Stimulated activated CD8-positive, alpha-beta memory T cell treated with anti-CD3 and anti-CD28 coated beads, Interleukin-15, amount 100 ng/mL, for 4 hours (primary cell): ENCODE measurements around the gene BUD13.

Experiments used
- DNase-seq, 2 donors: peaks; one replicate each; pipeline ENCODE4 v3.0.0-alpha.2; 2020; ENCODE audit warnings: low read depth in 2 of 2

Gene BUD13

DNA sequence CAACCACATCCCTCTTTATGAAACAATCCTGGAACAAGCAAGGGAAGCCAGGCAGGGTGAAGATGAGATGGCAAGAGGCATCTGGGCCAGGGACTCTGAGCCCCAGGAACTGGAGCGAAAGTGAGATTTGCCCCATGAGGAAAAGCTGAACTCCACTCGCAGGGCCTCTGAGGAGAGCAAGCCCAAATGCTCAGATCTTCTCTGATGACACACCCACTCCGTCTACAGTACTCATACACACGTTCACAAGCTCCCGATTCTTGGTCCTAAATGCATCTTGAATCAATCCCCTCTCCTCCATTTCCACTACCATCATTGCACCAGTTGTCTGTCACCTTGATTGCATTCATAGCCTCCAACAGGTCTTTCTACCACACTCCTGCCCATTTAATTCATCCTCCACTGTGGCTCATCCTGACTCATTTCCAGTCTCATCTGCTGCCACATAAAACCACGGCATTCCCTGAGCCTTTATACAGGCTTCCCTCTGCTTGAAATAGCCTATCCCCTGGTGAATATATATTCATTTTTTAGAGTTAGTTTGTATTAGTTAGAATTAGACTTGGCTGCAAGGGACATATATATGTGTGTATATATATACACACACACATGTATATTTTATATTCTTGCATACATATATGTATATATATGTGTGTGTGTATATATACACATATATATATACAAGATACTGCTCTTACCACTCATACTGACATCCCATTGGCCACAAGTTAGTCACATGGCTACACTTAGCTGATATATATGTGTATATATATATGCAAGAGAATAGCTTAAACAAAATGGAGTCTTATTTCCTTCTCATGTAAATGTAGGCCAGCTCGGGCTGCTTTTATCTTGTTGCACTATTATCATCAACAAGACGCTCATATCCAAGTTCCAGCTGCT, 20.3 kb upstream of the BUD13 start:
- no peak for DNase-seq

DNA sequence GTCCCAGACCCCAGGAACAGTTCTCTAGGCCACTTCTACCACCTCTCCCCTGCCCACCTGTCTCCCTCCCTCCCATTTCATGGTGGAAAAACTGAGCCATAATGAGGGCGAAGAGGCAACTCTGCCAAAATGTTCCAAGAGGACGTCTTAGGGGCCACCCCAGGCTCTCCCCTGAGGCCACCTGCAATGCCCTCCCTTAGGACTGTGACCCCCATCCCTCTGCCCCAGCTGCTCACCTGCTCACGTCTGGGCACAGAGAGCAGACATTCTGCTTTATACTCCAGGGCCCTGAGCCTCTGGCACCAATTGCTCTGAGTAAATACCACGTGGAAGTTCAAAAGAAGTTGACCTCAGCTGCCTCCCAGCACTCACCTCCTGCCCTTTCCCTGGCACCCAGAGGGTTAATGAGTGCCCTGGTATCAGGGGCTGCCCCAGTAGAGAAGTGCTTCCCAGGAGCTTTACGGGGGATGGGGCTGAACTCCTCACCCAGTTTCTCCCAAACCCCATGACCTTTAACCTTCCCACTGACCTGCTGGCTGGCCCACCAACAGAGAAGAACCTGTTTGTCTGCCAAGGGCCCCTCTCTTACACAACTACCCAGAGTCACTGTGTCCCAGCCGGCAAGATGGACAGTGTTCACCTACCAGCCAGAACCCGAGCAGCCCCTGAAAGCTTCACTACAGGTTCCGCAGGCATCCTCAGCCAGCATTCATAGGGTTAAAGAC, 19.5 kb upstream of the BUD13 start:
- no peak for DNase-seq

DNA sequence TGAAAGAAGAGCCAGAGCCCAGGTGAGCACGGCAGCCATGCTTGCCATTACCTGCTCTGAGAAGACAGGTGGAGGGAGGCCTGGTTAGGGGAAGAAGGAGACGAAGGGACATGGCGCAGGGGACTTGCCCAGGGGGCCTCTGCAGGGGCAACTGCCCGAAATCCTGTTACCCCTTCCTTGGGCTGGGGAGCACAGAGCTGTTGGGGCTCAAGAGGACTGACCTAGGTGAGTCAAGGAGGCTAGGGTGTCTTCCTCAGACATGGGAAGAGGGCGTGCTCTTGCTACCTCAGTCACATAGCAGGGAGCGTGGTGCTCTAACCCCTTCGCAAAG, 19.0 kb upstream of the BUD13 start, which contains the start of gene APOA5:
APOA5 (minus strand) TSS at position 67 of the 331 bp plus-strand sequence; CDS start at position 48, 19 bp downstream.
- no peak for DNase-seq

DNA sequence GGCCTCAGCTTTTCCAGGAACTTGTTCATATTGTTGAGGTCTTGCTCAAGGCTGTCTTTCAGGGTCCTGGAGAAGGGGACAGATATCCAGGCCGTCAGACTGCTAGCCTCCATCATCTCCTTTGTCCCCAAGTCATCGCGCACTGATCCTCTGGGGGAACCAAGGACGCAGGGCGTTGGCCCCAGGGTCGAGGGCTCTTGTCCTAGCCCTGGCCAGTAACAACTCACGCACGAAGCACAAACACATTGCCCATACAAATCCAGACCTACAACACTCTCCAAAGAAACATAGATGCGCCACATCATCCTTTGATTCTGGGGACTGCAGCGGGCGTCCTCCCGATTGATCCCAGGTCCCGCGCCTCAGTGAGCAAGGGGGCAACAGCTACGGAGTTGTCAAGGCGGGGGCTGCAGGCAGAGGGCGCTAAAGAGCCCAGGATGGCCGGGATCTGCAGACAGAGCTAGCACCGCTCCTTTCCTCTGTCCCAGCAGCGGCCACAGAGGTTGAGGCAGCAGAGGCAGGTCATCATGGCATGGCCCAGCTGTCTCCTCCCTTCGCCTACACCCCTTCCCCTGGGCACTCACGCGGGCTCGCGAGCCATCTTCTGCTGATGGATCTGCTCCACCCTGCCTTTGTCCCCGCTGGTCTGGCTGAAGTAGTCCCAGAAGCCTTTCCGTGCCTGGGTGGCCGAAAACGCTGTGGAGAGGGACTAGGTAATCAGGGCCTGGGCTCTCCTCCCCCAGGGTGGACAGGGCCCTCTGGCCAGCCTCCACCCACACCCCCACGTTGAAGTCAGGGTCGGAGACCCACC, 18.4 kb upstream of the BUD13 start:
- peak; percentile 36 to 43 for DNase-seq

DNA sequence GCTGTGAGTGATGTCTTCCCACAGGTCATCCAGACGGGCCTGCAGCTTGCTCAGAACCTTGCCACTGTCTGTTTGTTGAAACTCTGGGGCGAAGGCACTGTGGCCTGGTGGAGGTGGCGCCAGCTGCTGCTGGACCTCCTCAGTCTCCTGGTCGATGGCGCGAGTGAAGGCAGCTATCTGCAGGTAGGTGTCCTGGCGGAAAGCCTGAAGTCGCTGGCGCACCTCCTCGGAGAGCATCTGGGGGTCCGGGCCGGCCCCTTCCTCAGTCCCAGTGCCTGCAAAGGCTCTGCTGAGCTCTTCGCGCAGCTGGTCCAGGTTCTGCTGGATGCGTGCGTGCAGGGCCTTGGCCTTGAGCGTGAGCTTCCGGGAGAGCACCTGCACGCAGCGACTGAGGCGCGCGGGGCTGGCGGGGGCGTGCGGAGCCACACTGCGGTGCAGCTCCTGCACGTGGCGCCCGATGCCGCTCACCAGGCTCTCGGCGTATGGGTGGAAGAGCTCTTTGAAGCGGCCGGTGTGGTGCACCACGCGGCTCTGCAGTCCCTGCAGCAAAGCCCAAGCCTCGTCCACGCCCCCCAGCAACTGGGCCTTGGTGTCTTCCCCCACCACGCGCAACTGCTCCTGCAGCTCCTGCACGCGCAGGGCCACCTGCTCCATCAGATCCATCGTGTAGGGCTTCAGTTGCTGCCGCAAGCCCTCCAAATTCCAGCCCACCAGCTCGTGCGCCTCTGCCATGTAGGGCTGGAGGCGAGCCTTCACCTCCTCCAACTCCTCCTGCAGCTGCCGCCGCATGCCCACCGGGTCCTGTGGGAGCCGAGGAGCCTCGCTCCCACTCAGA, 17.6 kb upstream of the BUD13 start:
- no peak for DNase-seq

DNA sequence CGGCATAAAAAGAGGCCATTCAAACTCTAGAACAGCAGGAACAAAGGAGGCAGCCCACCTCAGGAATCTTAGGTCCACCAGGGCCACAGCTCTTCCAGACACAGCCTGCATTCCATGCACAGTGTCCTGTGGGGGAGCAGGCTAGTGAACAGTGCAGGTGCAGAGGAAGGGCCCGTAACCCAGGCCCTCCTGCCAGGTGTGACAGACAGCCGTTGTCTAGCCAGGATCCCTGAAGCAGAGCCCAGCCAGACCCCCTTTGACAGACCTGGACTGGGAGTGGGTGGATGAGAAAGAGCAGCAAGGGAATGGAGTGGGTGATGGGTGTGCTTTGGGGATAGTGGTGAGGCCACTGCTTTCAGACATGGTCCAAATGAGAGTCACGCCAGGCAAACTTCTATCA, 16.2 kb upstream of the BUD13 start:
- DNase-seq, result no peak

DNA sequence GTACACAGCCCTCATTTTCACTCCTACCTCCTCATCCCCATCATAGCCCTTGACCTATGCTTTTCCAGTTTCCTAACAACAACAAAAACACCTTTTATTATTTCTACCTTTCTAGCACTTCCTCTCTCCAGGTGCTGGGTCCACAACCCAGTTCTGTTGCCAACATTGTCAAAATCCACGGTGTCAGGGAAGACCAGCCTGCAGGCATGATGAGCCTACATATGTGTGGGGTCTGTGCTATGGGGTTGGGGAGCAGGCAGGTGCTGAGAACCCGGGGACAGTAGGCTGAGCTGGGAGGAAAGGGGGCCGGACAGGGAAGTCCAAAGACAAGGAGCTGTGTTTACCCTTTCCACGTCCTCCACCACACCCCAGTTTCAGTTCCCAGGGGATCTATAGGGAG, 15.7 kb upstream of the BUD13 start:
- DNase-seq, result no peak

DNA sequence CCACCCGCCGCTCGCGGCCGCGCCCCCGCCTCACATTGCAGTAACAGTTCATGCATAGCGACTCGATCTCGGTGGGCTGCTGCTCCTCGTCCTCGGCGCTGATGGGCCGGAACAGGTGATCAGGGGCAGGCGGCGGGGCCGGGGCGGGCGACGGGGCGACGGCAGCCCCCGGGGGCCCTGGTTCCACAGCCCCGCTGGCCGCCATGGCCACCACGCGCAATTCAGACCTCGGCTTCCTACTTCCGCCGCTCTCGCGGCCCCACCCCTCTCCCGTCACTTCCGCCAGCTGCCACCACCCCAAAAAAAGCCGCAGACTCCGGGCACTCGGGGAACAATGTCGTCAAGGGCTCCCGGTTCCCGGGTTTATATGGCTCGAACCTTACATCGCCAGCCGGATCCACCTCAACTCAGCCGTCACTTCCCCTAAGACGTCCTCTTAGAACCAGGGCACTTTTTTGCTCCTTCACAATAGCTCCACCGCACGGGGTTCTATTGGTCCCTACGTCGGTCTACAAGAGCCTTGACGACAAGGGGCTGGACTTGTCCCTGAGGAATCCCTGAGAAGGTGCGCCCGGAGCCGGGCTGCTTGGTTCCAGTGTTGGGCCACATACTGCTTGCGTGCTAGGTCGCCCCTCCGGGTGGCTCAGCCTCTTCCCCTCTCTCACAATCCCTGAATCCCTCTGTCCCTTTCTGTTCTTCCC, 15.1 kb upstream of the BUD13 start, which contains the start of gene ZPR1:
ZPR1 (minus strand) TSS at position 238 of the 701 bp plus-strand sequence; CDS start at position 205, 33 bp downstream.
- DNase-seq, result peak; percentile 71

DNA sequence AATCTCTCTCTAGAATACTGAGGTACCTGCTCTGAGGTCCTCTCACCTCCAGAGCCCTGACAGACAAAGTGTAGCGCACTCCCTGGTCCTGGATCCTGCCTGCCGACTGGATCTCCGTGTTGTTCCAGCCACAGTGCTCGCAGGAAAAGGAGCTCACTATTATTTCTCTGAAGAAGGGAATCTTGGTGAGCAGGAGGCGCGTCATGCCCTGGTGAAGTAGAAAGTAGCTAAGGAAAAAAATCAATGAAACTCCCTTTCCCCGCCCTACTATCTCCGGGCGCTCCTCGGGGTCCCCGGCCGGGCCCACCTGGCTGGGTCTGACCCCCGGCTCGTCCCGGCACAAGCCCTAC, 14.6 kb upstream of the BUD13 start:
- DNase-seq, result no peak

DNA sequence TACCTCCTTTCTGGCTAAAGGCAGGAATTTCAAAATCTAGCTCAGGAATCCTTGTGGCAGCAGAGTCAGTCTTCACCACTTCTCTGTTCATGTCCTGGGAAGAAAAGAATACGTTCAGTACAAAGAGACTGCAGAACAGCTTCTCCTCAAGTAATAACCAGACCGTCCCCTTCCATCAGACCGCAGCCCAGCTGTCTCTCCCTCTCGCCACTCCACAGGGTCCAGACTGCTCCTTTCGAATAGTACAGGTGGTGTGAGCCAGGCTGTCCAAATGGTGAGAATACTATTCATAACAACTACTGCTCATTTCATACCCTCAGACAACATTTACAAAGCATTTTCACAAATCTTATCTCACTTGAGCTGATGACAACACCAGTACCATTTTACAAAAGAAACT, 14.2 kb upstream of the BUD13 start:
- DNase-seq, result no peak

DNA sequence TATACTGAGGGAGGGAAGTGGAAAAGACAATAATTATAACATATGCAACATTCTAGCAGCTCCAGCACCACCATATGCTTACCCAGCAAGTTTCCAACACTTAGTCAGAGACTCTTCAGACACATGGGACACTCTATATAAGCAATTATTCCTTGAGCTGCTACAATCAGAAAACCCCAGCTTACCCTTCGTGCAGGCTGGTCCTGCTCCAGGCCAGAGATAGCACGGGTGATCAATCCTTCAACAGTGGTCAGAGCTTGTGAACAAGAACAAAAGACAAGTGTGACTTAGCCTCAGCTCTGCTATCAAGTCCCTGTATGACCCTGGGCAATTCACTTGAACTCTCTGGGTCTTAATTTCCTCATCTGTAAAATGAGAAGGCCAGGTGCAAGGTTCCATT, 13.5 kb upstream of the BUD13 start:
- DNase-seq, result no peak

DNA sequence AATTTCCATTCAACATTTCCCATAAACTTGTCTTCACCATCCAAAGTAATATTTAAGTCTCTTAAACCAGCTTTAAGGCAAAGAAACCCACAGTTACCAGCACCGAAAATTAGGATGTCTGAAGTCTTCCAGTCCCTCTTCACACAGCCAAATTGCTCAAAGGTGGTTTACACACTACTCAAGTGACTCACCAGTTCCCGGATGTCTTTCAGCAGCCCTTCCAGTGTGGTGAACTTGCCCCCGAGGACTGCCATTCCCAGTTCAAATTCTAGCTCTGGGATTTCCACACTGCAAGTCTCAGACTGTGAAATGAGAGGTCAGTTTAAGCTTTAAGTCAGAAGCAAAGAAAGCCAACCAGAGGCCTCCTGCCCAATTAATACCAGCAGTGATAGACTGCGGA, 9.9 kb upstream of the BUD13 start:
- no peak for DNase-seq

DNA sequence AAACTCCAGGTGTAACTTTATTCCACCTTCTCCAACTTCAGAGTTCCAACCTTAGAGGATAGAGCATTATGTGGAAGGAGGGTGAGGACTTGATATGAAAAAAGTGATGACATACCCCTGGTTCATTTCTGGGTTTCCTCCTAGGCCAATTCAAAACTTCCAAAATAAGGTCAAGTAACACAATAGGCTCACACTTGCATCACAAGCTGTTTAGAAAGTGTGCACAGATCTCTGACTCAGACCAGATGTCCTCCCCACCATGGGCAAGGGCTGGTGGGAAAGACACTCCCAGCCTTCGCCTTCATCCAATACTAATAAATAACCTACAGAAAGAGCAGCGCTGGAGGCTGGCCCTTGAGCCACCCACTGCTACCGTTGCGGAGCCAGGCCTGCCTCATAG, 5.8 kb upstream of the BUD13 start:
- no peak for DNase-seq

DNA sequence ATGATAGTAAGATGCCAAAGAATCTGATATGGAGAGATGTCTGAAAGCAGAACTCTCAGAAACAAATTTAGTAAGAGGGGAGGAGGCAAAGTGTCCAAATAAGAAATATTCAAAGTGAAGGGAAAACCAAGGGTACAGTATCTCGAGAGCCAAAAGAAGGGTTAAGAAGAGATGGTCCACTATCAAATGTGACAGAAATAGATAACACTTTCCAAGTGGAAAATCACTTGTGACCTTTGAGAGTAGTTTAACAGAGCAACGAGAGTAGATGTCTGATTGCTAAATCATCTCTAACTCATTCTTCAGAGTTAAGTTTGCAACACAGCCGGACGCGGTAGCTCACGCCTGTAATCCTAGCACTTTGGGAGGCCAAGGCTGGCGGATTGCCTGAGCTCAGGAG, 4.3 kb upstream of the BUD13 start:
- DNase-seq, result no peak

DNA sequence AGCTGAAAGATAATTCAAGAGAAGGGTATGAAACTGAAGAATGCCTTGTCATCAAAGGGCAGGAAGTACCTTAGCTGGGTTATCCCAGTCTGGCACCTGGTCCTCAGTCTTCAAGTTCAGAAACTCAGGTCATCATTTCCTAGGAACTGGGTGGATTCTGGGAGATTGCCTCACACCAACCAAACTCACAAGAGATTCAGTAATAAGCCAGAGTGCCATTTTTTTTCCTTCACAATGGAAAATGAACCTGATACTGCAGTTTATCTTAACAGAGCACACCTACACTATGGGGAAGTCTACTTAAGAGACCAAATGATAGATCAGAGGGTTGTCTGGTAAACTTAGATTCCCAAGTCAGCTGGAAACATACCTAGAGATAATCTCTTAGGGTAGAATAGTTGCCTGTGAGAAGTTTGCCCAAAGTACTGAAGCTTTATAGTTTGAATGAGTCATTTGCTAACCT, 3.8 kb upstream of the BUD13 start:
- DNase-seq, result no peak

DNA sequence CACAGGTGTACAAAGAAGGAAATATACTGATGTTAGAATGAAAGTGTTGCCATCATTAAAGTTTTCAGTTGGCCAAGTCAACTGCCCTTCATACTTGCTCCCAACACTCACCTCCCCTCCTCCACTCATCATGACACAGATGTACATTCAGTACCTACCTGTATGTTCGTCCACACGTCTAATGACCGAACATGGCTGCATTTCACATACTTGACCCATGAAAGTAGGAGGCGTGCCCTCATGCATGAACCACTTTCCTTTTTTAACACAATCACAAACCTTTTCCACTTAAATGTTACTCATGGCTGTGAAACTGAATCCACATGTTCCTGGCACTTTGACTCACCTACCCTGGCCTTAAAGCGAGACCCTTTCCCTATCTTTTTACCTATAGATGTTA, 3.2 kb upstream of the BUD13 start:
- DNase-seq, result no peak

DNA sequence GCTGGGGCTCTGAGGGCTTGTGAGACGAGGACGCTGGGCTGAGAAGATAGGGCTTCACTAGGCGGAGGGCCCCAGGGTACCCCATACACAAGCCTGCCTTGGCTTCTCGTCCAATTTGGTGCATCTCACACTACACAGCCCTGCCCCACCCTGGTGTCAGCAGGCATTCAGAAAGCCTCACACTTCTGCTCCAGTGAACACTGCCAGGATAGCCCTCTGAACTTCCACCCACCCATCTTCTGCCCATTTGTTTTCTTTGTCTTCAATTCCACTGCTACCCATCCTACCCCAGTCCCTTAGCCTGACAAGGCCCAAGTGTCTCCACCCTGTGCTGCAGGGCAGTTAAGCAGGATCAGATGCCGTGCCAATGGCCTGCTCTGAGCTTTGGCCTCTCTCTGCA, 1.9 kb upstream of the BUD13 start:
- no peak for DNase-seq

DNA sequence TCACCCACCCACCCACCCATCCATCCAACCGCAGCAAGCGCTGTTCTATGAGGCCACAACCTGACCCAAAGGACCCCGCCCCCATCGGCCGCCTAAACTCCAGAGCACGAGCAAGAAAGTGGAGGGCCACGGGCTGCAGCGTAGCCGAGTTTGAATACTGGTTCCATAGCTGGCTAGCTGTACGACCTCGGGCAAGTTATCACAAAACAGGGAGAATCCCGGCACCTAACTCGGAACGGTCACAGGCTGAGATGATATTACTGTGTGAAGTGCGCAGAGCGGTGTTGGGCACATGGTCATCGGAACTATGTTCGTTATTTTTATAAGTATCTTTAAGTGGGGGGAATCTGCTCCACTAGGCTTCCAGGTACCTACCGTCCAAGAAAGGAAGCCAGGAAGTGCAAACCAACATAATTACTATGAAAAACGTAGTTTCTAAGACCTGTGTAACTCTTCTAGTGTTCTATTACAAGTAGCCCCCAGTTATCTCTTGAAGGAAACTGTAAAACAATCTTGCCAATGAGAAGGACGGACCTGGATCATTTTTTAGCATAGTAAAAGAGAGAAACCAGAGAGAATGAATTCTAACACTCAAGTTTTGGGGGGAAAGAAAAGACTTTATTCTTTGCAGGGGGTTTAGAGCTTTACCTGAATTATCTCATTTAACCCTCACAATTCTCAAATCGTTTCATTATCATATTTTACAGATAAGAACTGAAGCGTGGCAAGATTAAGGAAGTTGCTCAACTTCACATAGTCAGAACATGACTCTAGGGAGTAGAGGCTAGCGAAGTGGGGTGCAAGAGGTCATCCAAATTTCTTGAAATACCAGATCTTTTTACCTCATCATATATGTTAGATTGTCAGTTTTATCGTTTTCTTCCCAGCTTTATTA, 663 bp upstream of the BUD13 start:
- no peak for DNase-seq

DNA sequence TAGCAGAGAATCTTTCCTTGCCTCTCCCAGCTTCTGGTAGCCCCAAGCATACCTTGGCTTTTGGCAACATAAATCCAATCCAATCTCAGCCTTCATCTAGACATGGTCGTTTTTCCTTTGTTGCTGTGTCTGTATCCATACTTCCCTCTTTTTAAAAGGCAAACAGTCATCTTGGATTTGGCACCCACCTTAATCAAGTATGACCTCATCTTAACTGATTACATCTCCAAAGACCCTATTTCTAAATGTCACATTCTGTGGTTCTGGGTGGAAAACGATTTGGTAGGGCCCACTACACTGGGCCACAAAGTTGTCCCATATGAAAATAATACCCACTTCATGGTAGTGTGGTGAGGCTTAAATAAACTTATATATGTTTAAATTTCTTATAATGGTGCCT, 852 bp downstream of the BUD13 start:
- no peak for DNase-seq

DNA sequence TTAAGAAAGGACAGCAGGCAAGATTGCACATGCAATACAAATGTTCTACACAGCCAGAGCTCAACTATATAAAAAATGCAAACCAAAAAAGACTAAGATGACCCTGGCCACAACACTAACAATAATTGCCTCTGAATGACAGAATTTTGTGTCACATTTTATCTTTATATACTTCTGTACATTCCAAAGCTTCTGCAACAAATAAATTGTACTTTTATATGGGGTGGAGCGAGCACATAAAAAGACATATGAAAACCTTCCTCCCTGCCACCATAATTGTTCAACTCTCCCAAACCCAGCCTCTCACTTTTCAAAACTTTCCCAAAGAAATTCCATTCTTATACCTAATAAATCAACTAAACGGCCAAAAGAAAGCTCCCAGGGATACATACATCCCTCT, 10.7 kb downstream of the BUD13 start:
- DNase-seq, result no peak
